GM12878 (cell line): ENCODE results near the gene IREB2. TPM values are rescaled to one million over a fixed set of nuclear protein-coding genes. Genes with fewer than 3 reads are reported as not detected.

Experiments
- ATAC-seq: fragments of 200-7000 bp; cut with Tn5 transposase; 3 replicates; pipeline ENCODE4 v1.9.1; 2020; ENCODE audit warnings: mild to moderate bottlenecking, moderate library complexity
- BruUV-seq: library from RNA; stranded (reverse); fragments of 400-500 nt; replicated peaks from 2 replicates; lab custom pipeline; 2021; lab: Mats Ljungman, UMichigan
- CTCF ChIA-PET: fragments of 300-600 bp; sonication (Branson Sonifier 250); formaldehyde crosslinking; extraction: SDS; loops from one replicate; lab custom pipeline; 2021; ENCODE audit warnings: inconsistent platforms; lab: Yijun Ruan, JAX
- POLR2A ChIA-PET: fragments of 350-600 bp; formaldehyde crosslinking; extraction: SDS; loops from one replicate; lab custom pipeline; 2021; ENCODE audit warnings: inconsistent platforms; lab: Charles Lee
- RAD21 ChIA-PET: fragments of 300-600 bp; sonication (Branson Sonifier 250); formaldehyde crosslinking; loops from one replicate; lab custom pipeline; 2023; ENCODE audit warnings: antibody characterized with exemption; ENCODE audit not compliant: unreplicated experiment; lab: Charles Lee
- SMC1A ChIA-PET: fragments of 300-600 bp; sonication (Branson Sonifier 250); formaldehyde crosslinking; loops from one replicate; lab custom pipeline; 2023; ENCODE audit not compliant: unreplicated experiment, uncharacterized antibody; lab: Charles Lee
- DNase-seq: peaks from one replicate; pipeline ENCODE4 v3.0.0-alpha.2; 2011; ENCODE audit warnings: low read depth, low spot score
- FAIRE-seq: peaks from 3 replicates; lab custom pipeline; 2011; peaks lifted over from hg19 to GRCh38; lab: Jason Lieb, UNC
- H2AFZ ChIP-seq: 2 replicates; pipeline ENCODE4 v1.6.0; 2011; ENCODE audit warnings: low read depth, low read length, control low read depth; ENCODE audit not compliant: control insufficient read depth
- H3K27ac ChIP-seq: 2 replicates; pipeline ENCODE4 v1.5.1; 2011; ENCODE audit warnings: control low read depth; ENCODE audit not compliant: control insufficient read depth, insufficient read depth
- H3K27me3 ChIP-seq, 2 experiments: replicated peaks in 1 of 2; 2 replicates each; pipeline versions ENCODE4 v1.6.0 to v1.6.1; 2011; ENCODE audit warnings: low read length in 1 of 2; ENCODE audit not compliant: control insufficient read depth in 2 of 2, insufficient read depth in 2 of 2
- H3K36me3 ChIP-seq, 2 experiments: 2 replicates each; pipeline ENCODE4 v1.5.1; 2011; ENCODE audit warnings: low read length in 1 of 2; ENCODE audit not compliant: control insufficient read depth in 2 of 2, insufficient read depth in 2 of 2
- H3K4me1 ChIP-seq: 2 replicates; pipeline ENCODE4 v1.6.1; 2011; ENCODE audit warnings: mild to moderate bottlenecking, low read length, moderate library complexity, mixed read lengths; ENCODE audit not compliant: control insufficient read depth, insufficient read depth
- H3K4me2 ChIP-seq: 2 replicates; pipeline ENCODE4 v1.6.0; 2011; ENCODE audit warnings: control low read depth; ENCODE audit not compliant: control insufficient read depth, insufficient read depth
- H3K4me3 ChIP-seq: fragments of 200-600 bp; sonication (generic); 2 replicates; pipeline ENCODE4 v1.5.1; 2016
- H3K79me2 ChIP-seq: 2 replicates; pipeline ENCODE4 v1.6.0; 2011; ENCODE audit warnings: low read length; ENCODE audit not compliant: control insufficient read depth, insufficient read depth
- H3K9ac ChIP-seq: 2 replicates; pipeline ENCODE4 v1.8.0; 2011; ENCODE audit warnings: low read length, control low read depth, mixed read lengths; ENCODE audit not compliant: control insufficient read depth, insufficient read depth
- H3K9me3 ChIP-seq: replicated peaks from 3 replicates; pipeline ENCODE4 v1.5.1; 2011; ENCODE audit warnings: mild to moderate bottlenecking, low read length; ENCODE audit not compliant: control insufficient read depth, insufficient read depth
- H4K20me1 ChIP-seq: 2 replicates; pipeline ENCODE4 v1.6.0; 2011; ENCODE audit not compliant: control insufficient read depth, insufficient read depth
- ETV6 ChIP-seq, 2 experiments: fragments of 450-650 bp in 1 of 2; IDR thresholded peaks in 1 of 2; conservative IDR thresholded peaks in 1 of 2; 2 replicates each; pipeline ENCODE4 v1.6.1; 2014; ENCODE audit warnings: antibody characterized with exemption in 1 of 2, borderline replicate concordance in 1 of 2, low read depth in 1 of 2, mild to moderate bottlenecking in 1 of 2, moderate library complexity in 1 of 2
- EZH2 ChIP-seq: IDR thresholded peaks from 2 replicates; pipeline ENCODE4 v1.6.1; 2012; ENCODE audit warnings: low read depth, mild to moderate bottlenecking, control low read depth, inconsistent platforms, low read length, borderline replicate concordance; ENCODE audit not compliant: control insufficient read depth
- HDAC2 ChIP-seq: fragments of 200-600 bp; sonication (generic); IDR thresholded peaks from 2 replicates; pipeline ENCODE4 v1.6.1; 2017
- IKZF2 ChIP-seq, 2 experiments: fragments of 450-650 bp; IDR thresholded peaks; 2 replicates each; pipeline ENCODE4 v1.6.1; 2017; ENCODE audit warnings: mild to moderate bottlenecking in 2 of 2, moderate library complexity in 2 of 2
- IRF5 ChIP-seq: fragments of 450-650 bp; IDR thresholded peaks from 2 replicates; pipeline ENCODE4 v1.6.1; 2017; ENCODE audit warnings: borderline replicate concordance
- NR2C2 ChIP-seq: IDR thresholded peaks from 2 replicates; pipeline ENCODE4 v1.6.1; 2011; ENCODE audit warnings: borderline replicate concordance, low read depth; ENCODE audit not compliant: control insufficient read depth, insufficient read length
- NRF1 ChIP-seq: conservative IDR thresholded peaks from 2 replicates; pipeline ENCODE4 v1.6.1; 2011; ENCODE audit warnings: mild to moderate bottlenecking, low read depth, low read length, improper control_type of control experiment
- POLR2AphosphoS2 ChIP-seq: IDR thresholded peaks from 2 replicates; pipeline ENCODE4 v1.6.1; 2011; ENCODE audit warnings: low read depth, mild to moderate bottlenecking, low read length, improper control_type of control experiment, moderate library complexity
- RAD51 ChIP-seq: fragments of 450-650 bp; IDR thresholded peaks from 2 replicates; pipeline ENCODE4 v1.6.1; 2016; ENCODE audit warnings: moderate library complexity, mild to moderate bottlenecking, inconsistent platforms
- REST ChIP-seq: IDR thresholded peaks from 2 replicates; pipeline ENCODE4 v1.6.1; 2012; ENCODE audit warnings: mild to moderate bottlenecking, low read depth, low read length
- SRF ChIP-seq, 2 experiments: IDR thresholded peaks; 2 replicates each; pipeline ENCODE4 v1.6.1; 2011; ENCODE audit warnings: low read depth in 2 of 2, low read length in 2 of 2, mild to moderate bottlenecking in 1 of 2, moderate library complexity in 1 of 2
- TCF12 ChIP-seq: IDR thresholded peaks from 2 replicates; pipeline ENCODE4 v1.6.1; 2011; ENCODE audit warnings: low read depth, mild to moderate bottlenecking, low read length
- ZNF24 ChIP-seq: fragments of 450-650 bp; IDR thresholded peaks from 2 replicates; pipeline ENCODE4 v1.6.1; 2017; ENCODE audit warnings: antibody characterized with exemption, mild to moderate bottlenecking
- WGBS: methylation state at CpG from one replicate; pipeline ENCODE4 v1.1.6; 2016; ENCODE audit warnings: low lambda C conversion rate; ENCODE audit not compliant: insufficient replicate concordance, insufficient coverage; ENCODE audit errors: missing lambda C conversion rate; 5-methylcytosine and 5-hydroxymethylcytosine counted together
- in situ Hi-C: fragments of 300-500 bp; cut with MboI; formaldehyde crosslinking; loops from 9 replicates; pipeline ENCODE4 v1.14.3; 2018; ENCODE audit warnings: mixed read lengths
- intact Hi-C: fragments of 100-400 bp; cut with micrococcal nuclease; formaldehyde crosslinking; loops from one replicate; pipeline ENCODE4 v1.14.2; 2022; ENCODE audit not compliant: unreplicated experiment
- polyA plus RNA-seq, 11 experiments: library from polyadenylated mRNA; depleted of rRNA in 4 of 11; unstranded in 6 of 11; stranded (reverse) in 5 of 11; fragments of >200 nt; fragmentation: Nextera tagmentation in 4 of 11; fragmentation: Illumina TruSeq in 1 of 11; extraction: Ambion mirVana in 4 of 11; extraction: Trizol in 1 of 11; gene quantifications; 1 replicate in 1 of 11; 2 replicates in 10 of 11; pipeline versions ENCODE4 v1.2.1 to v1.2.3, GENCODE V29; 2011 to 2016; ENCODE audit warnings: inconsistent platforms in 2 of 11, missing spikeins in 2 of 11, low read depth in 1 of 11
- total RNA-seq, 4 experiments: library from RNA; depleted of rRNA in 3 of 4; stranded (reverse); fragments of >200 nt in 3 of 4; fragmentation: Illumina TruSeq in 1 of 4; extraction: Trizol in 1 of 4; gene quantifications; 2 replicates each; pipeline versions ENCODE4 v1.2.1 to v1.2.3, GENCODE V29; 2013 to 2021
- TF ChIP-seq, protein P1 (sequence below): fragments of 450-650 bp; IDR thresholded peaks from 2 replicates; pipeline ENCODE4 v1.6.1; 2017; ENCODE audit warnings: antibody characterized with exemption, mild to moderate bottlenecking, moderate library complexity
- TF ChIP-seq, protein P2 (sequence below): fragments of 450-650 bp; IDR thresholded peaks from 2 replicates; pipeline ENCODE4 v1.6.1; 2017; ENCODE audit warnings: low read depth, mild to moderate bottlenecking, moderate library complexity

IREB2 gene
- total and polyA plus RNA-seq, 10 of the 15 experiments (the other 5 are each of a cell fraction or from before 2014, with no cell fraction given), result 13.0 to 52.4 (median 24.4) TPM

DNA sequence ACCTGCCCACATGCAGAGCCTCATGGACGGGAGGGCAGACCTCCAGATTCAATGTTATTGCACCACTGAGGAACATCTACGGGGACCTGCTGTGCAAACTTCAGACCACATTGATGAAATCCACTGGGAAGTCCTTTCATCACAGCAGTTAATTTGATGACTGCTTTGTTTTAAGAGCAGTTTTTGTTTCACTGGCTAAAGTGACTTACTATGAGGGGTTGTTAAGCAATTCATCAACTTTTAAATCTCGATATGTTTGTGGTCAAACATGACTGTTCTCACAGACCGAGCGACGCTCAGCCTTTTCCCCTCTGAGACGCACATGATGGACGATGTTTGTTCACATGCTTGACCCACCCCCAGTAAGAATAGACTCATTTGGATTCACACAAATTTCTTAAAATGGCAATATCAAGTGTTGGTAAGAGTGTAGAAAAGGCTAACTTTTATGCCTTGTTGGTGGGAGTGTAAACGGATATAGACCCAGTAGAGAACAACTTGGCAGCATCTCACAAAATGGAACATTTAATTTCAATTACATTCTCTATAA is 35.9 kb upstream of the IREB2 start:
- Histone ChIP-seq H3K27ac (no peak overlapping the region), H3K36me3 (no peaks in the 10 kb centered on the region), H3K9ac (no peak overlapping the region), H4K20me1 (no peaks in the 10 kb centered on the region), H3K27me3 (no peaks in the 10 kb centered on the region; a peak in 2 of 4 replicates), H3K4me1 (no peaks in the 10 kb centered on the region), H2AFZ (no peak overlapping the region), H3K79me2 (no peaks in the 10 kb centered on the region), H3K4me3 (no peak overlapping the region), H3K9me3 (no peaks in the 10 kb centered on the region; the same call in 2 of the 3 replicates), H3K4me2 (no peak overlapping the region)
- FAIRE-seq, result no peak
- DNase-seq, result no peak
- SMC1A ChIA-PET, result no interaction called here
- POLR2A ChIA-PET, result no interaction called here
- in situ Hi-C loops (no loop called here), intact Hi-C loops (no loop called here)
- 29% methylated on average over 9 of the region's 9 CpGs for WGBS
- no TSS peak for BruUV-seq
- ATAC-seq, result no peak
- CTCF ChIA-PET, result no interaction called here
- RAD21 ChIA-PET, result no interaction called here
- TF ChIP-seq, protein P1, sequence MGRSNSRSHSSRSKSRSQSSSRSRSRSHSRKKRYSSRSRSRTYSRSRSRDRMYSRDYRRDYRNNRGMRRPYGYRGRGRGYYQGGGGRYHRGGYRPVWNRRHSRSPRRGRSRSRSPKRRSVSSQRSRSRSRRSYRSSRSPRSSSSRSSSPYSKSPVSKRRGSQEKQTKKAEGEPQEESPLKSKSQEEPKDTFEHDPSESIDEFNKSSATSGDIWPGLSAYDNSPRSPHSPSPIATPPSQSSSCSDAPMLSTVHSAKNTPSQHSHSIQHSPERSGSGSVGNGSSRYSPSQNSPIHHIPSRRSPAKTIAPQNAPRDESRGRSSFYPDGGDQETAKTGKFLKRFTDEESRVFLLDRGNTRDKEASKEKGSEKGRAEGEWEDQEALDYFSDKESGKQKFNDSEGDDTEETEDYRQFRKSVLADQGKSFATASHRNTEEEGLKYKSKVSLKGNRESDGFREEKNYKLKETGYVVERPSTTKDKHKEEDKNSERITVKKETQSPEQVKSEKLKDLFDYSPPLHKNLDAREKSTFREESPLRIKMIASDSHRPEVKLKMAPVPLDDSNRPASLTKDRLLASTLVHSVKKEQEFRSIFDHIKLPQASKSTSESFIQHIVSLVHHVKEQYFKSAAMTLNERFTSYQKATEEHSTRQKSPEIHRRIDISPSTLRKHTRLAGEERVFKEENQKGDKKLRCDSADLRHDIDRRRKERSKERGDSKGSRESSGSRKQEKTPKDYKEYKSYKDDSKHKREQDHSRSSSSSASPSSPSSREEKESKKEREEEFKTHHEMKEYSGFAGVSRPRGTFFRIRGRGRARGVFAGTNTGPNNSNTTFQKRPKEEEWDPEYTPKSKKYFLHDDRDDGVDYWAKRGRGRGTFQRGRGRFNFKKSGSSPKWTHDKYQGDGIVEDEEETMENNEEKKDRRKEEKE, result no peak
- TF ChIP-seq TCF12 (no peak), HDAC2 (no peak), ZNF24 (no peak), RAD51 (no peak), SRF (IDR thresholded peaks at IDR 0.05; ENCODE audit: low read depth in 2 of 2, low read length in 2 of 2) (no peak), NR2C2 (no peak), POLR2AphosphoS2 (no peak), IKZF2 (IDR thresholded peaks at IDR 0.05) (no peak), NRF1 (no peak), ETV6 (conservative IDR thresholded peaks at IDR 0.05 in 1 of 2, IDR thresholded peaks at IDR 0.05 in 1 of 2; ENCODE audit: borderline replicate concordance in 1 of 2, low read depth in 1 of 2) (no peak), EZH2 (no peak), IRF5 (no peak), REST (no peak)
- TF ChIP-seq, protein P2, sequence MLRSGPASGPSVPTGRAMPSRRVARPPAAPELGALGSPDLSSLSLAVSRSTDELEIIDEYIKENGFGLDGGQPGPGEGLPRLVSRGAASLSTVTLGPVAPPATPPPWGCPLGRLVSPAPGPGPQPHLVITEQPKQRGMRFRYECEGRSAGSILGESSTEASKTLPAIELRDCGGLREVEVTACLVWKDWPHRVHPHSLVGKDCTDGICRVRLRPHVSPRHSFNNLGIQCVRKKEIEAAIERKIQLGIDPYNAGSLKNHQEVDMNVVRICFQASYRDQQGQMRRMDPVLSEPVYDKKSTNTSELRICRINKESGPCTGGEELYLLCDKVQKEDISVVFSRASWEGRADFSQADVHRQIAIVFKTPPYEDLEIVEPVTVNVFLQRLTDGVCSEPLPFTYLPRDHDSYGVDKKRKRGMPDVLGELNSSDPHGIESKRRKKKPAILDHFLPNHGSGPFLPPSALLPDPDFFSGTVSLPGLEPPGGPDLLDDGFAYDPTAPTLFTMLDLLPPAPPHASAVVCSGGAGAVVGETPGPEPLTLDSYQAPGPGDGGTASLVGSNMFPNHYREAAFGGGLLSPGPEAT, result no peak
